ENCODE measurements around the gene RIC8B.

DNA sequence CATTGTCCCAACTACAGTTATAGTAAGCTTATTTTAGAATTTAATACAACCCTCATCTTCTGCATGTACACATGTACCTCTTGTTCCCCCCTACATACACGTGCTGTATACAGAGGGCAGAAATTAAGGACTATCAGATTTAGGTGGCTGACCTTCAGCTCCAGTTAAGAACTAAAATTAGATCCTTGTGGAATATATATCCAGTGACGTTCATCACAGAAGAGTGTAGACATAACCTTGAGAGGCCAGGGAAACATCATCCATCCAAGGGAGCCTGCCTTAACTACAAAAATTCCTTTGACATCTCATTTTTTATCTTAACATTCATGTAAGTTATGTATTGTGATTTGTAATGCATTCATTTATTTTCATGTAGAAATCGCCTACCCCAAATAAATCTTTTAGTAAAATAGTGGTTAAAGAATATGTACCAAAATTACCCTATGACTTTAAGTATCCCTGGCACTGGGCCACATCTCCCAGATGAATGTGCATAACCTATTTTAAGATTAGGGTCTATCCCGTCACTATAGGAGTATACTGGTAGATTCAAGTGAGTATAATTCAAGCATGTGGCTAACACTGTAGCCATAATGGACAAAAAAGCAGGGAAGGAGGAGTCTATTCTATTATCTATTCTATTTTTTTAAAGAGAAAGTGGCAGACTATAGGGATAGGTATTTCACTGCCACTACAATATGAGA is 27.5 kb downstream of the RIC8B start:
- TF ChIP-seq, protein P1, sequence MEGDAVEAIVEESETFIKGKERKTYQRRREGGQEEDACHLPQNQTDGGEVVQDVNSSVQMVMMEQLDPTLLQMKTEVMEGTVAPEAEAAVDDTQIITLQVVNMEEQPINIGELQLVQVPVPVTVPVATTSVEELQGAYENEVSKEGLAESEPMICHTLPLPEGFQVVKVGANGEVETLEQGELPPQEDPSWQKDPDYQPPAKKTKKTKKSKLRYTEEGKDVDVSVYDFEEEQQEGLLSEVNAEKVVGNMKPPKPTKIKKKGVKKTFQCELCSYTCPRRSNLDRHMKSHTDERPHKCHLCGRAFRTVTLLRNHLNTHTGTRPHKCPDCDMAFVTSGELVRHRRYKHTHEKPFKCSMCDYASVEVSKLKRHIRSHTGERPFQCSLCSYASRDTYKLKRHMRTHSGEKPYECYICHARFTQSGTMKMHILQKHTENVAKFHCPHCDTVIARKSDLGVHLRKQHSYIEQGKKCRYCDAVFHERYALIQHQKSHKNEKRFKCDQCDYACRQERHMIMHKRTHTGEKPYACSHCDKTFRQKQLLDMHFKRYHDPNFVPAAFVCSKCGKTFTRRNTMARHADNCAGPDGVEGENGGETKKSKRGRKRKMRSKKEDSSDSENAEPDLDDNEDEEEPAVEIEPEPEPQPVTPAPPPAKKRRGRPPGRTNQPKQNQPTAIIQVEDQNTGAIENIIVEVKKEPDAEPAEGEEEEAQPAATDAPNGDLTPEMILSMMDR (optimal IDR thresholded peaks at IDR 0.05 in 1 of 3, IDR thresholded peaks at IDR 0.05 in 1 of 3, conservative IDR thresholded peaks at IDR 0.05 in 1 of 3; ENCODE audit: extremely low read depth in 1 of 3, insufficient read depth in 2 of 3, low read length in 3 of 3) = no peak
- no peak for TF ChIP-seq EZH2 (IDR thresholded peaks at IDR 0.05; ENCODE audit: low read length)

Data from keratinocyte (primary cell).